ENCODE results near the gene NEK9. TPM values are rescaled to one million over a fixed set of nuclear protein-coding genes. Genes with fewer than 3 reads are reported as not detected.

NEK9 gene
- total RNA-seq (10 to 100 TPM; 35.2 to 46.0 TPM), polyA plus RNA-seq (10 to 100 TPM; 13.4 to 24.3 TPM)

DNA sequence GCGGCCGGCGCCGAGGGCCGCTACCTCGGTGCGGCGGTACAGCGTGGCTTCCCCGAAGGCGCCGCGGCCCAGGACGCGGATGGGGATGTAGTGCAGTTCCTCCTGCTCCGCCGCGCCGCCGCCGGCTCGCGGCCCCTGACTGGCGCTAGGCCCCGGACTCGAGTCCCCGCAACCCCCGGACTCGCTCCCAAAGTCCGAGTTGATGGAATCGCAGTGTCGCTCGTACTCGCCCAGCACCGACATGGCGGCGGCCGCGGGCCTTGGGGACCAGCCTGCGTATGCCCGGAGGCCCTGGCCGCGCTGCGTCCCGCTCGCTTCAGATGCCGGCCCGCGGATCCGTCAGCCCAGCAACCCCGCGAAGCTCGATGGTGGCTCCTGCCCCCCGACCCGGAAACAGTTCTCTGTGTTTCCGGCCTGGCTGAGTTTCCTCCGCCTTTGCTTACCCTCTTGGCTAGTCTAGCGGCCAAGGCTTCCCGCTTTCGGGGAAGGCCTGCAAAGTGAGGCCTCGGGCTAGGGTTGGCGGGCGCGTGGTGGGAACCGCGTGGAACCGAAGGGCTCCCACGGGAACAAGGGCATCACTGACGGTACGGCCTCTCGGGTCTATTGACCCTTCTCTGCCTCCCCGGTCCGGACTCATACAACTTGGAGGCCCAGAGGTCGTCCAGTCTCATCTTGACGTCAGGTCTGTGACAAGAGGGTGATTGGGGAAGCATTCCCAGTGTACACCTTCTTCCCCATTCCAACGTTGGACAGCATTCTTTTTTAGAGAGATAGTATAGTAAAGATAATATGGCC, at the start of gene NEK9:
Gene NEK9, minus strand, starts transcription at position 370 of the 795 bp plus-strand sequence. Its CDS starts 127 bp downstream, at position 243.
- DNase-seq (ENCODE audit: low spot score): peak; percentile 88
- Histone ChIP-seq H3K27me3 (ENCODE audit: control insufficient read depth in 4 of 4, insufficient read depth in 4 of 4, low read length in 3 of 4) (no peaks in the 10 kb centered on the region), H3K4me1 (ENCODE audit: control insufficient read depth in 4 of 4, insufficient read depth in 4 of 4, low read length in 3 of 4) (peaks cover 2 to 29% (median 15%) of the 10 kb centered on the region in 4 donors), H3K9ac (ENCODE audit: low read depth in 1 of 2, low read length in 2 of 2) (peak within 1 kb of the TSS; percentile 95 to 99), H3K36me3 (ENCODE audit: control insufficient read depth in 4 of 4, insufficient read depth in 3 of 4, low read depth in 1 of 4, low read length in 3 of 4) (peaks cover 0 to 3% (median under 1%) of the 10 kb centered on the region in 4 donors), H3K9me3 (ENCODE audit: control insufficient read depth in 4 of 4, low read length in 3 of 4) (no peaks in the 10 kb centered on the region), H3K27ac (ENCODE audit: low read depth in 1 of 2, low read length in 2 of 2) (peak within 1 kb of the TSS; percentile 92 to 98), H3K4me3 (ENCODE audit: low read depth in 1 of 3, low read length in 3 of 3) (peak within 1 kb of the TSS; percentile 86 to 100 (median 92))
- WGBS: under 1% methylated on average over 76 of the region's 76 CpGs
- no peak for TF ChIP-seq ATF3 (IDR thresholded peaks at IDR 0.05)
- TF ChIP-seq ZBTB33 (IDR thresholded peaks at IDR 0.05): no peak
- TF ChIP-seq YY1 (IDR thresholded peaks at IDR 0.05): peak; percentile 92
- TF ChIP-seq FOXA2 (IDR thresholded peaks at IDR 0.05): no peak
- peak; percentile 53 for TF ChIP-seq NR2F2 (IDR thresholded peaks at IDR 0.05)
- no peak for TF ChIP-seq JUND (IDR thresholded peaks at IDR 0.05)
- peak in 1 of 2 donors; percentile 70 for TF ChIP-seq RXRA (IDR thresholded peaks at IDR 0.05)
- TF ChIP-seq HNF4A (conservative IDR thresholded peaks at IDR 0.05): peak; percentile 34 to 56
- no peak for TF ChIP-seq EGR1 (IDR thresholded peaks at IDR 0.05; ENCODE audit: low read depth in 2 of 2)
- no peak for TF ChIP-seq HNF4G (IDR thresholded peaks at IDR 0.05)
- no peak for TF ChIP-seq FOXA1 (IDR thresholded peaks at IDR 0.05)
- TF ChIP-seq, protein P1, sequence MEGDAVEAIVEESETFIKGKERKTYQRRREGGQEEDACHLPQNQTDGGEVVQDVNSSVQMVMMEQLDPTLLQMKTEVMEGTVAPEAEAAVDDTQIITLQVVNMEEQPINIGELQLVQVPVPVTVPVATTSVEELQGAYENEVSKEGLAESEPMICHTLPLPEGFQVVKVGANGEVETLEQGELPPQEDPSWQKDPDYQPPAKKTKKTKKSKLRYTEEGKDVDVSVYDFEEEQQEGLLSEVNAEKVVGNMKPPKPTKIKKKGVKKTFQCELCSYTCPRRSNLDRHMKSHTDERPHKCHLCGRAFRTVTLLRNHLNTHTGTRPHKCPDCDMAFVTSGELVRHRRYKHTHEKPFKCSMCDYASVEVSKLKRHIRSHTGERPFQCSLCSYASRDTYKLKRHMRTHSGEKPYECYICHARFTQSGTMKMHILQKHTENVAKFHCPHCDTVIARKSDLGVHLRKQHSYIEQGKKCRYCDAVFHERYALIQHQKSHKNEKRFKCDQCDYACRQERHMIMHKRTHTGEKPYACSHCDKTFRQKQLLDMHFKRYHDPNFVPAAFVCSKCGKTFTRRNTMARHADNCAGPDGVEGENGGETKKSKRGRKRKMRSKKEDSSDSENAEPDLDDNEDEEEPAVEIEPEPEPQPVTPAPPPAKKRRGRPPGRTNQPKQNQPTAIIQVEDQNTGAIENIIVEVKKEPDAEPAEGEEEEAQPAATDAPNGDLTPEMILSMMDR (IDR thresholded peaks at IDR 0.05; ENCODE audit: low read depth, low read length, missing input control): no peak
- TF ChIP-seq REST (IDR thresholded peaks at IDR 0.05): peak; percentile 74
- TF ChIP-seq TAF1 (conservative IDR thresholded peaks at IDR 0.05): no peak
- TF ChIP-seq MAX (IDR thresholded peaks at IDR 0.05): peak; percentile 30
- TF ChIP-seq RAD21 (IDR thresholded peaks at IDR 0.05): peak; percentile 42 to 50
- peak; percentile 92 to 97 for TF ChIP-seq GABPA (IDR thresholded peaks at IDR 0.05 in 1 of 2, conservative IDR thresholded peaks at IDR 0.05 in 1 of 2)
- peak; percentile 23 for TF ChIP-seq SP1 (IDR thresholded peaks at IDR 0.05)
